Thymus (tissue), 11 donors: ENCODE measurements around the gene ITGAE. TPM values are rescaled to one million over a fixed set of nuclear protein-coding genes. Genes with fewer than 3 reads are reported as not detected.

Experiments used
- DNase-seq, 9 donors: peaks; one replicate each; pipeline ENCODE4 v3.0.0-alpha.2; 2013; ENCODE audit warnings: low spot score in 9 of 9, low read depth in 6 of 9, missing footprints in 1 of 9
- H3K27ac ChIP-seq, 2 donors: one replicate each; pipeline ENCODE4 v1.5.1; 2013; ENCODE audit warnings: control low read depth in 1 of 2, low read depth in 1 of 2, low read length in 1 of 2, mild to moderate bottlenecking in 1 of 2, moderate library complexity in 1 of 2
- H3K27me3 ChIP-seq, 2 donors: one replicate each; pipeline ENCODE4 v1.5.1; 2013; ENCODE audit warnings: low read length in 1 of 2; ENCODE audit not compliant: control insufficient read depth in 2 of 2, insufficient read depth in 1 of 2
- H3K36me3 ChIP-seq, 2 donors: one replicate each; pipeline ENCODE4 v1.5.1; 2013; ENCODE audit warnings: low read length in 1 of 2, mild to moderate bottlenecking in 1 of 2, moderate library complexity in 1 of 2; ENCODE audit not compliant: control insufficient read depth in 2 of 2, insufficient read depth in 2 of 2
- H3K4me1 ChIP-seq, 2 donors: one replicate each; pipeline ENCODE4 v1.5.1; 2013; ENCODE audit warnings: low read length in 2 of 2; ENCODE audit not compliant: control insufficient read depth in 2 of 2, insufficient read depth in 2 of 2
- H3K4me3 ChIP-seq, 2 donors: one replicate each; pipeline ENCODE4 v1.5.1; 2013; ENCODE audit warnings: low read length in 2 of 2, control low read depth in 1 of 2, mild to moderate bottlenecking in 1 of 2
- H3K9me3 ChIP-seq, 2 donors: one replicate each; pipeline ENCODE4 v1.5.1; 2013; ENCODE audit warnings: low read length in 1 of 2, mild to moderate bottlenecking in 1 of 2; ENCODE audit not compliant: control insufficient read depth in 2 of 2, insufficient read depth in 1 of 2
- WGBS: extraction: QIAGEN DNeasy Blood & Tissue Kit; methylation state at CpG from one replicate; pipeline ENCODE4 v1.1.7; 2013; 5-methylcytosine and 5-hydroxymethylcytosine counted together
- polyA plus RNA-seq: library from polyadenylated mRNA; stranded (reverse); fragments of 200-250 nt; gene quantifications from one replicate; pipeline ENCODE4 v1.2.3, GENCODE V29; 2013
- total RNA-seq: library from RNA; stranded (reverse); fragments of 120-200 nt; gene quantifications from one replicate; pipeline ENCODE4 v1.2.4, GENCODE V29; 2013
- donor health status: healthy.

Gene ITGAE
- total and polyA plus RNA-seq, 2 donors: 129 to 170 TPM

DNA sequence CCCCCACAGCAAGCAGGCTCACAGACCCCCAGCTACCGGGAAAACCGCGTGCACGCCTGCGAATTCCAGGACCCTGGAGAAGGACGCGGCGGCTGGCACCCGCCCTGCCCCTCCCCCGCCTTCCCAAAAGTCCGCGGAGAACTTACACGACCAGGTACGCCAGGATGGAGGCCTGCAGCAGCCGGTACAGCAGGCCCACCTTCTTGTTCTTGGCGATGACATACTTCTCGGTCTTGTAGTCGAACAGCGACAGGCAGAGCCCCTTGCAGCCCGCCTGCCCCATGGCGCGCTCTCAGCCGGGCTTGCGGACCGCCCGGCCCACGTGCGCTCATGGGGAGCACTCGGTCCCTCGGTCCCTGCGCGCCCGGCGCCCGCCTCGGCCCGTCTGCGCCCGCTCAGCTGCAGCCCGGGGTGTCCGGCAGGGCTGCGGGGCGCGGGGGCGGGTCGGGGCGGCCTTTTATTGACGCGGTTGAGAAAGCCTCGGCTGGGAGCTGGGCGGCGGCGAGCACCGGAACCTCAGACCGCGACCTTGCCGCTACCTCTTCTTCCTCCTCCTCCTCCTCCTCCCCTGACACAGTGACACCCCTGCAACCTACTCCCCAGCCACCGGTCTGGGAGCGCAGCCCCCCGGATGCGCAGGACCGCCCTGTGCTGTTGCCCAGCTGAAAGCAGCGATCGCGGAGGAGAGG lies 105.1 kb downstream of the ITGAE start, which contains the start of gene P2RX5:
Gene P2RX5 (minus strand): TSS at position 433 of the 689 bp plus-strand sequence. CDS start 150 bp downstream, at position 283.
- under 1% methylated on average over 65 of the region's 65 CpGs for WGBS
- peak within 1 kb of the TSS; percentile 84 to 87 for H3K27ac ChIP-seq

DNA sequence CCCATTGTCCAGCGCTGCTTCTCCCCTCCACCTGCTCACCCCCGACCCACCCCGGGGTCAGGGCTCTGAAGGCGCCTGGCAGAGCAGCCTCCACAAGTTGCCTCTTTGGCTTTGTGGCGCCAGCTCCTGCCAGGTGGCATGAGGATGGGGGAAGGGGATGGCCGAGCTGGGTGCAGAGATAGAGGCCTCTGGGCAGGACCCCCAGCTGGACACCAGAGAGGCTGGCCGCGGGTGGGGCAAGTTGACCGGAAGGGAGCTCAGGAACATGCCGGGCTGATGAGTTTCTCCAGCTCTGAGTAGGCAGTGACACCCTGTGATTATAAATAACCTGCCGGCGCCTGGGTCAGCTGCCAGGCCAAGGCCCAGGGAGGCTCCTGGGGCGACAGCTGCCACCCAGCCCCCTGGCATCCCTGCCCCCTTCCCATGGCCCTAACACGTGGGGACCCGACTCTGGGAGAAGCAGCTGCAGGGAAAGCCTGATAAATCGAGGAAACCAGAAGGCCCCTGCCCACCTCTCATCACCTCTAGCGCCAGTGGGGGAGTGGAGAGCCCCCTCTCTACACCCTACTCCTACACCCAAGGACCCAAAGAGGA lies 105.8 kb downstream of the ITGAE start:
- peak overlapping the region in 1 of 2 donors; percentile 87 for H3K27ac ChIP-seq
- H3K4me3 ChIP-seq: peak overlapping the region; percentile 71 to 91
- H3K4me1 ChIP-seq: peaks cover 0 to 60% of the 10 kb centered on the region in 2 donors
- 25% methylated on average over 17 of the region's 17 CpGs for WGBS
- H3K27me3 ChIP-seq: peaks cover 0 to 14% of the 10 kb centered on the region in 2 donors
- H3K9me3 ChIP-seq: peaks cover 2 to 18% of the 10 kb centered on the region in 2 donors
- peaks cover 9 to 16% of the 10 kb centered on the region in 2 donors for H3K36me3 ChIP-seq
- DNase-seq: no peak

More for the DNA sequence above, 105.1 kb downstream of the ITGAE start, which contains the start of gene P2RX5:
- H3K4me3 ChIP-seq: peak within 1 kb of the TSS; percentile 71 to 91
- H3K4me1 ChIP-seq: peaks cover 0 to 57% of the 10 kb centered on the region in 2 donors
- DNase-seq: peak in 4 of 9 donors; percentile 38 to 71 (median 60)
- H3K9me3 ChIP-seq: peaks cover 2 to 18% of the 10 kb centered on the region in 2 donors
- H3K27me3 ChIP-seq: peaks cover 0 to 14% of the 10 kb centered on the region in 2 donors
- peaks cover 5 to 9% of the 10 kb centered on the region in 2 donors for H3K36me3 ChIP-seq

- no peak for DNase-seq
- Histone ChIP-seq H3K4me1 (peaks cover 0 to 73% of the 10 kb centered on the region in 2 donors), H3K36me3 (peaks cover 20 to 29% of the 10 kb centered on the region in 2 donors), H3K9me3 (peaks cover 2 to 21% of the 10 kb centered on the region in 2 donors), H3K27me3 (peaks cover 0 to 14% of the 10 kb centered on the region in 2 donors), H3K27ac (peak overlapping the region in 1 of 2 donors; percentile 87), H3K4me3 (peak overlapping the region; percentile 14 to 91)
- 82% methylated on average over 9 of the region's 9 CpGs for WGBS
Observed at GRCh38 chr17:3693829-3694231, 107.2 kb downstream of the ITGAE start.

- Histone ChIP-seq H3K27ac (peak overlapping the region in 1 of 2 donors; percentile 27), H3K36me3 (peaks cover 24 to 36% of the 10 kb centered on the region in 2 donors), H3K4me1 (peaks cover 0 to 80% of the 10 kb centered on the region in 2 donors), H3K4me3 (peak overlapping the region; percentile 1 to 31), H3K9me3 (peaks cover 2 to 16% of the 10 kb centered on the region in 2 donors), H3K27me3 (peaks cover 0 to 14% of the 10 kb centered on the region in 2 donors)
- 87% methylated on average over 4 of the region's 4 CpGs for WGBS
- DNase-seq: no peak
Observed at GRCh38 chr17:3693141-3693540, 107.8 kb downstream of the ITGAE start.

DNA sequence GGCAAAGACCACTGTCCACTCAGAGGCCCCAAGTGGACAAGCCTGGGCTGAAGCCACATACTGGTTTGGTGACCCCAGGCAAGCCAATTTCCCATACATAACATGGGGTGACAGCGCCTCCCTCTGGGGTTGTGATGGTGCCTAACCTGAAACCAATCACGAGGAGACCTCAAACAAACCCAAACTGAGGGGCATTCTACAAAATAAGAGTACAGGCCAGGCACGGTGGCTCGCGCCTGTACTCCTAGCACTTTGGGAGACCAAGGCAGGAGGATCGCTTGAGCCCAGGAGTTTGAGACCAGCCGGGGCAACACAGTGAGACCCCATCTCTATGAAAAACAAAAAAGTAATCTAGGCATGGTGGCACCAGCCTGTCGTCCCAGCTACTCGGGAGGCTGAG lies 108.6 kb downstream of the ITGAE start:
- H3K36me3 ChIP-seq: peaks cover 24 to 38% of the 10 kb centered on the region in 2 donors
- H3K27ac ChIP-seq: peak overlapping the region in 1 of 2 donors; percentile 53
- H3K27me3 ChIP-seq: peaks cover 0 to 14% of the 10 kb centered on the region in 2 donors
- peak in 1 of 9 donors; percentile 53 for DNase-seq
- H3K4me3 ChIP-seq: peak overlapping the region in 1 of 2 donors; percentile 31
- peaks cover 0 to 83% of the 10 kb centered on the region in 2 donors for H3K4me1 ChIP-seq
- WGBS: 95% methylated on average over 9 of the region's 9 CpGs
- H3K9me3 ChIP-seq: peaks cover 0 to 10% of the 10 kb centered on the region in 2 donors

DNA sequence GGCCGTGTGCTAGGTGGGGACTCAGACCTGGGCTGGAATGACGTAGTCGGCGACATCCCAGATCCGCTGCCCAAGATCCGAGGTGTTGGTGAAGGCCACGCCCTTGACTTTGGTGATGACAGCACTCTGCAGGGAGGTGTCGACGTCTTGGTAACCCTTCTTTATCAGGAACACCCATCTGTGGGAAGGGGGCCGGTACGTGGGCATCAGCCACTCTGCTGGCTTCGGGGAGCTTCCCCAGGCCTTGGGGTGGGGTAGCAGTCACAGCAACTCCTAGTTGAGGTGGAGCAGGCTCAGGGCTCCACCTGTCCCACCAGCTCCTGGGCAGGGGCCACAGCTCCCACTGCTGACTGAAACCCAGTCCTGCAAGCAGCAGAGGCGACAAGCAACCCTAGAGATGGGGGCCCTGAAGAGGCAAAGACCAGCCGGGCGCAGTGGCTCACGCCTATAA lies 109.3 kb downstream of the ITGAE start:
- Histone ChIP-seq H3K36me3 (peaks cover 24 to 38% of the 10 kb centered on the region in 2 donors), H3K4me3 (peak overlapping the region in 1 of 2 donors; percentile 64), H3K9me3 (peaks cover 0 to 10% of the 10 kb centered on the region in 2 donors), H3K4me1 (peaks cover 0 to 76% of the 10 kb centered on the region in 2 donors), H3K27ac (peak overlapping the region; percentile 31 to 72), H3K27me3 (peaks cover 0 to 14% of the 10 kb centered on the region in 2 donors)
- DNase-seq: peak in 2 of 9 donors; percentile 52 to 72
- WGBS: 96% methylated on average over 16 of the region's 16 CpGs

DNA sequence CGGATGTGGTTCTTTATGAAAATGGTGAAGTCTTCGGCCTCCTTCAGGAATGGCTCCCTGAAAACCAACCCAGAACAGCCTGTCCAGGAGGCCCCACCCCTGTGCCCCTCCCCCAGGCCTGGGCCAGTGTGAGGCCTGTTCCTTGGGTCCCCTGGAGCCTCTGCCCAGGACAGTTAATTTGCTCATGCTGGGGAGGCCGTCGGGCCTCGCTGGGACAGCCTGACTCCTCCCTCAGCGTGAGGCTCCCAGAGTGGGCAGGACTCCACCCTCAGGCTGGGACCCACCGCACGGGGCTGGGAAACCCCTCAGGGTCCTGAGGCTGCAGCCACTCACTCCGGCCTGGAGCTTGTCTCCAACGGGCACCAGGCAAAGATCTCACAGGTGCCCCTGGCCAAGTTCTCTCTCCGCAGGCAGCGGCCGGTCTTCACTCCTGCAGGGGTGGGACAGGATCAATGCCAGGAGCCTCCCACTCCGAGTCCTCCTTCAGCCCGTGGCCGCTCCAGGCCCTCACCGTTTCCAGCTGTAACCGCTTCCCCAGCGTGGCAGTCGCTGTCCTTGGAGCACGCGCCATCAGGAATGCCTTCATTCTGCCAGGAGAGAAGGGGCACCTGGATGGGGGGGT lies 110.8 kb downstream of the ITGAE start:
- Histone ChIP-seq H3K36me3 (peaks cover 25 to 40% of the 10 kb centered on the region in 2 donors), H3K4me3 (peak overlapping the region in 1 of 2 donors; percentile 64), H3K27me3 (peaks cover 0 to 6% of the 10 kb centered on the region in 2 donors), H3K27ac (peak overlapping the region in 1 of 2 donors; percentile 76), H3K9me3 (peaks cover 0 to 10% of the 10 kb centered on the region in 2 donors), H3K4me1 (peaks cover 0 to 71% of the 10 kb centered on the region in 2 donors)
- 94% methylated on average over 22 of the region's 22 CpGs for WGBS
- peak in 1 of 9 donors; percentile 8 for DNase-seq

GRCh38 chr17:3689262-3690093 lies 111.5 kb downstream of the ITGAE start:
- Histone ChIP-seq H3K9me3 (peaks cover 0 to 5% of the 10 kb centered on the region in 2 donors), H3K36me3 (peaks cover 28 to 46% of the 10 kb centered on the region in 2 donors), H3K27me3 (no peaks in the 10 kb centered on the region), H3K4me3 (peak overlapping the region in 1 of 2 donors; percentile 64), H3K4me1 (peaks cover 0 to 70% of the 10 kb centered on the region in 2 donors), H3K27ac (peak overlapping the region in 1 of 2 donors; percentile 76)
- DNase-seq: peak in 1 of 9 donors; percentile 13
- 96% methylated on average over 44 of the region's 44 CpGs for WGBS
